GM12873 (cell line): ENCODE data around the gene PTPRN2.

Experiments used
- TF ChIP-seq, protein P1 (sequence below): IDR thresholded peaks from 2 replicates; pipeline ENCODE4 v1.5.1; 2012; ENCODE audit warnings: low read depth, mild to moderate bottlenecking, moderate library complexity, low read length, control low read depth; ENCODE audit not compliant: insufficient read depth; ENCODE audit errors: missing control alignments

Gene PTPRN2

DNA sequence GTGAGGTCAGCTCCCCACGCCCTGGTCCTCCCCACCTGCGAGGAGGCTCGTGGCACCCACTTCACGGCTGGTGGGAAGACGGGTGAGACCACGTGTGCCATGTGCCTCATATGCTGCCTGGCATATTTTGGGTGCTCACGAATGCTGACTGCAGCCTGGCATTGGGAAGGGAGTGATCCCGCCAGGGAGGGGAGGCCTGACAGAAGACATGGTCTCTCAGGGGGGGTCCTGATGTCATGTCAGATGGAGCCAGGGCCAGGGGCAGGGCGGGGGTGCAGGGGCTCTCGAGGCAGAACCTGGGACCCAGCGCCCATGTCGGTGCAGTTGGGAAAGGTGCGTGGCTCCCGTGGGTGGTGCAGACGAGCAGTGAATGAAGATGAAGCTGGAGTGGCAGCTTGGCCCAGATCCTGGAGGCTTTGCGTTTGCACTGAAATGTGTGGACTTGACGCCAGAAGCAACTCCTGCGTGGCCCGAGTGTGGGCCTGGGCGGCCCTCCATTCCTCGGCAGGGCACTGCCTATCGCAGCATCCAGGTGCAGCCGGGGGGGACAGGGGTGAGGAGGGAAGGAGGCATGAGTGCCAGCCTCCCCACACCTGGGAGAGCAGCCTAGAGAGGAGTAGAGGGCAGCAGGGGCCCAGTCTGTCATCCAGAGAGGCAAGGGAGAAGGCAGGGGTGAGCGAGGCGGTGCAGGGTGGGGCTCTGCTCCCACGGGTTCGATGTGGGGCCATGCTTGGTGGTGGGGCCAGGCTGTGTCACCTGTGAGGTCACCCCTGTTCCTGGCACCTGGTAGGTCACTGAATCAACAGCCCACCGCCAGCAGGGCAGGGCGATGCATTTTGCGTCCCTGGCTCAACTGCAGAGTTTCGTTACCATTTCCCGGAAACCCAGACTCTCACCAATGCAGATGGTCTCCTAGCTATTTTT, 865.2 kb downstream of the PTPRN2 start:
- TF ChIP-seq, protein P1, sequence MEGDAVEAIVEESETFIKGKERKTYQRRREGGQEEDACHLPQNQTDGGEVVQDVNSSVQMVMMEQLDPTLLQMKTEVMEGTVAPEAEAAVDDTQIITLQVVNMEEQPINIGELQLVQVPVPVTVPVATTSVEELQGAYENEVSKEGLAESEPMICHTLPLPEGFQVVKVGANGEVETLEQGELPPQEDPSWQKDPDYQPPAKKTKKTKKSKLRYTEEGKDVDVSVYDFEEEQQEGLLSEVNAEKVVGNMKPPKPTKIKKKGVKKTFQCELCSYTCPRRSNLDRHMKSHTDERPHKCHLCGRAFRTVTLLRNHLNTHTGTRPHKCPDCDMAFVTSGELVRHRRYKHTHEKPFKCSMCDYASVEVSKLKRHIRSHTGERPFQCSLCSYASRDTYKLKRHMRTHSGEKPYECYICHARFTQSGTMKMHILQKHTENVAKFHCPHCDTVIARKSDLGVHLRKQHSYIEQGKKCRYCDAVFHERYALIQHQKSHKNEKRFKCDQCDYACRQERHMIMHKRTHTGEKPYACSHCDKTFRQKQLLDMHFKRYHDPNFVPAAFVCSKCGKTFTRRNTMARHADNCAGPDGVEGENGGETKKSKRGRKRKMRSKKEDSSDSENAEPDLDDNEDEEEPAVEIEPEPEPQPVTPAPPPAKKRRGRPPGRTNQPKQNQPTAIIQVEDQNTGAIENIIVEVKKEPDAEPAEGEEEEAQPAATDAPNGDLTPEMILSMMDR: no peak

DNA sequence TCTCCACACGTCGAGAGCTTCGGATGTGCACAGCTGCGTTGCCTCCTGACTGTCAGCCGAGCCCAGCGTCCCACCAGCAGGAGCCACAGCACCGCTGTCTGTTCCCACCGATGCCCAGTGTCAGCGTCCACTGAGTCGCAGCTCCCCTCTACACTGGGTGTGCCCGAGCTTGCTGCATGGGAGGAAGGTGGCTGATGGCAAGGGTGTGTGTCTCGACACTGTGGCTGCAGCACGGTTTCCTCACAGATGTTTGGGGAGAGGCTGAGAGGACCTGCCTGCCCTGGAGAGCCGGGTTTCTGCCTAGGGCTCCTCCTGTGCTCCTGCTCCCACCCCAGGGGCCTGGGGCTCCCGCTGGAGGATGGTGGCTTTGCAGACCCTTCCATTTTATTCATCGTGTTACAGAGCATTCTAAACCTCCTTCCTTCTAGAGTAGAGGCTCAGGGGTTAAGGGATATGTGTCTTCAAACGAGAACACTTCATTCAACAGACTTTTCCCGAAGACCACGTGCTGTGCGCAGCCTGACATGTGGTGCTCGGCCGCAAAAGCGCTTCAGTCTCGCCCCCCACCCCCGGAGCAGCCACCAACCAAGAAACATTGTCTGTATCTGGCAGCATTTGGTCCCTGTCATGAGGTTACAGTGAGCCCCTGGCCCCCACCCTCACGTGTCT, 866.0 kb downstream of the PTPRN2 start:
- TF ChIP-seq, protein P1: no peak

DNA sequence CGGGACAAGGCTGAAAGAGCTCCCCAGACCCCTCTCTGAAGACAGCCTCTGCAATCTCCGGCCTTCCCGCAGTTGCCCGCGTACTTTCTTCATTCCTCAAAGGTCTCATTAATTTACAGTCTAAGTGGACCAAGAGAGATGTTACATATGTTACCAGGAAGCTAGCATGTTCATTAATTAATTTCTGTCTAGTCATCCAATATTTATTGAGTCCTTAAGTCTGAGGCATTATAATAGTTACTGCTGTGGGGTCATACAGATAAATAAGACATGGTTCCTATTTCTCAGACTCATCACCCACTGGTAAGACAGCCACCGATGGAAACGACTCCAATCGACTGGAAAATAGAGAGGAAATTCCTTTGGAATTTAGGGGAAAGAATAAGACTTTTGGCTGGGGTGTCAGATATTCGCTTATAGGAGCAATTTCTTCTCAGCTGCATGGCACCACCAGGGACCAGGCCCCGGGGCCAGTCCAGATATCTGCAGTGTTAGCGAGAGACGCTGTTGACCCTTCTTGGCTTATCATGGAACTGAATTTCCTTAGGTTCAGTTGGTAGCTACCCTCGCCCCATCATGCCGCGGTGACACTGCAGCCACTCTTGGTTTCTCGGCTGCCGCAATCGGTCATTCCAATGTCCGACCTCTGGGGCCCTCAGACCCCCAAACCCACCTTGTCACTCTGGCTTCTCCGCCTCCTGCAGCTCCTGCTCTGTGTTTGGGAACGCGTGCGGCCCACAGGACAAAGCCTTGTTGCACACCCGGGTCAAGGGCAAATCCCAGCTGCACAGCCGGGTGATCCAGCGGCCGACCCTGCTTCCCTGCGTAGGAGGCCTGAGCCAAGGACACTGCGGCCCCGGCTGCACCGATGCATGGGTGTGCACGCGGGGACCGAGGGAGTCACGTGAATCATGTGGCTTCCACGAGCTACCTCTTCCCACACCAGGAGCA, 867.6 kb downstream of the PTPRN2 start:
- TF ChIP-seq, protein P1: no peak

DNA sequence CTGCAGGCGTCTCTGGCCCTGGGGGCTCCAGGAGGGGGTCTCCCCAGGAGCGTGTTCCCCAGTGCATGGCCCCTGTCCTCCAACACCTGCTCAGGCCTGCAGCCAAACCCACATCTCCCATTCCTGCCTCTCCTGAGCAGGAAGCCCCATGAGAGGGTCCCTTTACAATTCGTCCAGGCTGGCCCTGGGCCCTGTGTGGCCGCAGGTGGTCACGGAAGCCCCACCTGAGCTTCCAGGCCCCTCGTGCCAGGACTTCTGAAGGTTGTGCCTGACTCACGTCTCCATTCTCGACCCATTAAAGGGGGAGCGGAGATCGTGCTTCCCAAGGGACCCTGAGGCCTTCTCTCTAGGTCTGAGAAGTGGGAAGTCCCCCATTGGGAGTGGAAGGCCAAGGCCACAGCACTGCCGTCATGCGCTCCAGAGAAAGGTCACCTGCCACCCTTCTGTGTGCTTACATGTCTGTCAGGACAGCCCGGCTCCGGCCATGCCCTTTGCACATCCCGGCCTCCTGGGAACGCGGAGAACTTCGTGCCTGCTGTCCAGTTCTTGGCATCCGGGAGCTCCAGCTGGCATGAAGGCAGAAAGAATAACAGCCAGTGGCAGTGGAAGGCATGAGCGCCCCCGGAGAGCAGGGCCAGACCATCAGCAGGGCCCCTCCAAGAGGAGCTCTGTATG, 868.5 kb downstream of the PTPRN2 start:
- TF ChIP-seq, protein P1: no peak

DNA sequence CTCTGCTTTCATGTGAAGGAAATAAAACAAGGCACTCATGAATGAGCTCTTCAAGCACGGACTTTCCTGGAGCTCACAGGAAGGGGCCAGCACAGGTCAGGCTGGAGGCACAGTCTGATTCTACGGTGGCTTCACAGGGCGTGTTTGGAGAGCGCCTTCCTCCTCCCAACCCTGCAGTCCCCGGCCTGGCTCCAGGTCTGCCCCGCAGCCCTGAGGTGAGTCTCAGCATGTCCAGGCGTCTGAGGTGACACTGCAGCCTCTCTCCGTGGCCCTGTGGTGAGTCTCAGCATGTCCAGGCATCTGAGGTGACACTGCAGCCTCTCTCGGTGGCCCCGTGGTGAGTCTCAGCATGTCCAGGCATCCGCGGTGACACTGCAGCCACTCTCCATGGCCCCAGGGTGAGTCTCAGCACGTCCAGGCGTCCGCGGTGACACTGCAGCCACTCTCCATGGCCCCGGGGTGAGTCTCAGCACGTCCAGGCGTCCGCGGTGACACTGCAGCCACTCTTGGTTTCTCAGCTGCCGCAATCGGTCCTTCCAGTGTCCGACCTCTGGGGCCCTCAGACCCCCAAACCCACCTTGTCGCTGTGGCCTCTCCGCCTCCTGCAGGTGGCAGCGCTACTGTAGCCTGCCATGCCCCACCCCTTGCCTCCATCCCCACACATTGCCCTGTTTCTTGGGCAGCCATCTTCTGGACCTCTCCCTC, 869.2 kb downstream of the PTPRN2 start:
- TF ChIP-seq, protein P1: no peak
